Measurements from ENCODE around the gene IQUB.

- TF ChIP-seq CTCF (IDR thresholded peaks at IDR 0.05) = no peak
- no peak for TF ChIP-seq ZFX (IDR thresholded peaks at IDR 0.05; ENCODE audit: borderline replicate concordance)
Observed at GRCh38 chr7:123571684-123572083, 37.3 kb upstream of the IQUB start.

Measured in 22Rv1 (cell line).